ENCODE results near the gene TMC2.

Gene TMC2

DNA sequence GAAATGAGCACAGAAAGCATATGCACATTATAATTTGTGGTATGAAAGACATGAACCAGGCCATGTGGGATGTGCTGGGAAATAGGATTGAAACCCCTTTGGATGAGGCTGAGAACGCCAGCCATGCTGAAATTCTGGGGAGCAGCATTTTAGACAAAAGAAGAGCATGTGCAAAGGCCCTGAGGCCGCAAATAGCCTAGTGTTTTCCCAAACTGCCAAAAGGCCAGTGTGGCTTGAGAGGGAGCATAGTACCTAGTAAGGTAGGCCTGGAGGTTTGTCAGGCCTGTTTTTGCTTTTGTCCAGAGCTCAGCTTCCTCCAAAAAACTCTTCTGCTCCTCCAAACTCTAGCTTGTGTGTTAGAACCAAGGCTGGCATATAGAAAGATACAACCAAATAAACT is 58.7 kb downstream of the TMC2 start:
- no peak for DNase-seq

DNA sequence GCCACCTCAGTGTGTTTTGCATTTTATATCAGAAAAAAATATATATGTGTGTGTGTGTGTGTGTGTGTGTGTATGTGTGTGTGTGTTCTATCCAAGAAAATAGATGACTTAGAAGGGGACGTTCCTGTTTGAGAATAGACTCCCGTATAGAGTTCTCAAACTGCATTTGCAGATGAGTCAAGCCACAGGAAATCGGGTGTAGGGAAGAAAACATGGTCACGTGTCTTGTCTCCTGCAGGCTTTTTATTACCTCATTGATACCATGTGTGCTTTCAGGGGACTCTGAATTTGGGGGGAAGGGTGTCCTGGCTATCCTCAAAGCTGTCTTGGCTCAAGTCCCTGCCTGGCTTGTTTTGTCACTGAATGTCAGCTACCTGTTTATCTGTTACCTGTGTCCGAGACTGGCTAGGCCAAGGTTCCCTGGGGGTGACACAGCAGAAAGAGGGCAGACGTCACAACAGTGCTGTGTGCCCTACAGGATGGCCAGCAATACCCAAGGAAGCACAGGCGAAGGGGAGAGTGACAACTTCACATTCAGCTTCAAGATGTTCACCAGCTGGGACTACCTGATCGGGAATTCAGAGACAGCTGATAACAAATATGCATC is 60.4 kb downstream of the TMC2 start:
- no peak for DNase-seq

DNA sequence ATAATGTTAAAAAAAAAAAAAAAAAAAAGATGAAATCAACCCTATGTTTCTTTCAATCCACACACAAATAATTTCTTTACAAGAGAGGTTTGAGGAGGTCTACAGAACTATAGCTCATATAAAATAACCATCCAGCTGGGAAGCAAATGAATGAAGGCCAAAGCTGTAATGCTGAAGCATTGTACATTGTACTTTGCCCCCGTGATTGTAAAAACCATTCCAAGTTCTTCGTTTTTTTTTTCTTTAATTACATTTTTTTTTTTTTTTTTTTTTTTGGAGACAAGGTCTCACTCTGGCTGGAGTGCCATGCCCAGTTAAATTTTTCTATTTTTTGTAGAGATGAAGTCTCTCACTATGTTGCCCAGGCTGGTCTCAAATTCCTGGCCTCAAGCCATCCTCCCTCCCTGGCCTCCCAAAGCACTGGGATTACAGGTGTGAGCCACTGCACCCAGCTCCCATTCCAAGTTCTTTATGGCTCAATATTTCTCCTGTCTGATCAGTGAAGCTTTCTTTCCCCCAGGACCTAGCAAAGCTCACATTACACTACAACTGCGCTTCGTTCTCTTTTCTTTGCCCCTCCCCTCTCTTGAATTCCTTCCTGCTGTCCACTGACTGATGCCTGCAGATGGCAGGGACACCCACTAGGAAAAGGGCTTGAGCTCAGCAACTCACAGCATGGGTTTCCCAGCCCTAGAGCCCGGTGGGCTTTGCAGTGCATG is 63.1 kb downstream of the TMC2 start:
- no peak for DNase-seq

DNA sequence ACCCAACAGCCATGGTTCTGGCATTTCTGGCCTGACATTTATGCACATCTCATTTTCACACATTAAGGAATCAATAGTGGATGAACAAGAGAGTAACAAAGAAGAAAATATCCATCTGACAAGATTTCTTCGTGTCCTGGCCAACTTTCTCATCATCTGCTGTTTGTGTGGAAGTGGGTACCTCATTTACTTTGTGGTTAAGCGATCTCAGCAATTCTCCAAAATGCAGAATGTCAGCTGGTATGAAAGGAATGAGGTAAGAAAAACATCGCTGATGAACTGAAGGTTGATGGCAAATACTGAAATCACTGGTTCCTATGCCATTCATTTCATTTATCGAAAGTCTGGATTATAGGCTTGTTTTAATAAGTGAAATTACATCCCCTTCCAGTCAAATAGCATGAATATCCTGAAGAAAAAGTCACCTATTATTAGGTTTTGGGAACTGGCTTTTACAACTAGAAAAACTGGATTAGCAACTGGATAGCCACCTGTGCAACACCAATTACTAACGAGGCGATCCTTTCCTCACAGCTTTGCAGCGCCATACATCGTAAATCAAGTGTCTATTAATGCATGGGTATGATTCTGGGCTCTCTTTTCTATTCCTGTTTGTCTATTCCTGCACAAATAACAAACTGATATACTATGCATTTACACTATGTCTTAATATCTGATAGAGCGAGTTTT is 65.8 kb downstream of the TMC2 start:
- DNase-seq, result no peak

DNA sequence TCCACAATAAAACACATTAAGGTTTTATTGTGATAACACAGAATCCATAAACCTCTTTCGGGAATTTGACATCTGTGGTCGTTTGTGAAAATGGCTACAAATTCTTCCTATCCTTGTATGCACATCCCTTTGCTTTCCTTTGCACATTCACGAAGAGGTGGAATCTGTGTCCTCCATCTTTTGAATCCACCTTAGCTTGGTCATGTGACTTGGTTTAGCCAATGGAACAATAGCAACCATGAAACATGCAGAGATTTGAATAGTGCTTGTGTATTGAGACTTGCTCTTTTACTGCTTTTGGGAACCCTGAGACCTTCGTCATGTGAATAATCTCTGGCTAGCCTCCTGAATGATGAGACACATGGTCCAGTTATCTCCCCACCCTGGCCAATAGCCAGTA is 66.4 kb downstream of the TMC2 start:
- no peak for DNase-seq

DNA sequence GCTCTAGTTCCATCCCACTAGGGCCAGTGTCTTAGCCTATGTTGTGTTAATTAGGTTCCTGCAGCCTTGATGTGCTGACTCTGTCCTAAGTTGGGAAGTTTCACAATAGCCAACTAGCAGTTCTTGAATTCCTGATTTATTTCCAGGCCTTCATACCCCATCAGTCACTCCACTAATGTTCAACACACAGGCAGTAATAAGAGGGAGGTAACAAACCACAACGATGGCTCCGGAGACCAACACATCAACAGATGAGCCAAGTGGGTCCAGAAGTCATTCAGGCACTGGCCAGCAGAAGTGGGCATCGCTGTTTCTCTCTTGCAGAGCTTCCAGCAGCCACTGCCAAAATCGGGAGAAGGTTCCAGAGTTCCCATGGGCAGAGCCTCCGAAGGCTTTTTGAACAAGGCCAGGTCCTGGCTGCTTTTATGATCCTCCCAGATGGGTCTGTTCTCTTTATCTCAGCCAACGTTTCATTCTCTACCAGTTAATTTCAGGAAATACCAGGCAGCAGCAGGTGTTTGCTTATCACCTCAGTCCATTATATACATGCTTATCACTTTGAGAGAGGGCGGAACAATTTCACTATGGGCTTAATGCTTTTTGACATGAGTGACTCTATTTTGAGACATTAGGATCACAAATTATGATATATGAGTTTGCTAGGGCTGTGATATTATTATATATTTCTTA is 67.6 kb downstream of the TMC2 start:
- DNase-seq, result no peak

DNA sequence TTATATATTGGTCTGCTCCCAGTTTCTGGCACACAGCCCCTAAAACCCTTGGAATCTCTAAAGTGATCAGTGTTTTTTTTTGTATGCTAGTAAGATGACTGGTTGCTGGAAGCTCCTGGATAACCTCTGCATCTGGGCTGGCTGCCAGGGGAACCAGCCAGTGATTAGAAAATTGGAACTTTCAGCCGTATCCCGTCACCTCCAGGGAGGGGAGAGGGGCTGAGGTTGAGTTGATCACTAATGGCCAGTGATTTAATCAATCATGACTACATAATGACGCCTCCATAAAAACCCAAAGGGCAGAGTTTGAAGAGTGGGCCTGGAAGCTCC is 68.1 kb downstream of the TMC2 start:
- DNase-seq, result no peak

DNA sequence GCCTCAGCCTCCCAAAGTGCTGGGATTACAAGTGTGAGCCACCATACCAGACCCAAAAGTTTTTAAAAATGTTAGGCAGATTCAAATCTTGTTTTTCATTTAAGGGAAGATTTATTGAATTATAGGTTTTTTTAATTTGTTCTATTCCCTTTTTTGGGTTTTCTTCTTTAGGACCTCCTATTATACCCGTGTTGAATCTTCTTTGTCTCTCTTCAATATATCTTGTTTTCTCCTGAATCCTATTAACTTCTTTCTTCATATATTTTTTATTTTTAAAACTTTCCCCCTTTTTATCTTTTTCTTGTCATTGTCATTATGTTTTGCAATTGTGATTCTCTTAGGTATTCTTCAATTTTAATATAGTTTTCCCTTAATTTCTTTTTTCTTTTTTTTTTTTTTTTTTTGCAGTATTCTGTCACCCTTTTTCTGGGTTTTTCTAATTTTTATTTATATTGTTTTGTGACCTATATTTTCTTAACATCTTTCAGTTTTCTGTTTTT is 70.2 kb downstream of the TMC2 start:
- no peak for DNase-seq

DNA sequence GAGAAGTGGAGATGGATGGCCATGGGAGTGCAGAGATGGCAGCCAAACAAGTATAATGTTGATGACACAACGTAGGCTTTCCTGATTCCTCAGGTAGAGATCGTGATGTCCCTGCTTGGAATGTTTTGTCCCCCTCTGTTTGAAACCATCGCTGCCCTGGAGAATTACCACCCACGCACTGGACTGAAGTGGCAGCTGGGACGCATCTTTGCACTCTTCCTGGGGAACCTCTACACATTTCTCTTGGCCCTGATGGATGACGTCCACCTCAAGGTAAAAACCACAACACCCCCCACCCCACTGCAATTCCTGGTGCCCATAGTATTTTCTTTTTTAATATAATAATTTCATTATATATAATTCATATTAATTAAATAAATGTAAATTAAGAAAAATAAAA is 74.0 kb downstream of the TMC2 start:
- no peak for DNase-seq

DNA sequence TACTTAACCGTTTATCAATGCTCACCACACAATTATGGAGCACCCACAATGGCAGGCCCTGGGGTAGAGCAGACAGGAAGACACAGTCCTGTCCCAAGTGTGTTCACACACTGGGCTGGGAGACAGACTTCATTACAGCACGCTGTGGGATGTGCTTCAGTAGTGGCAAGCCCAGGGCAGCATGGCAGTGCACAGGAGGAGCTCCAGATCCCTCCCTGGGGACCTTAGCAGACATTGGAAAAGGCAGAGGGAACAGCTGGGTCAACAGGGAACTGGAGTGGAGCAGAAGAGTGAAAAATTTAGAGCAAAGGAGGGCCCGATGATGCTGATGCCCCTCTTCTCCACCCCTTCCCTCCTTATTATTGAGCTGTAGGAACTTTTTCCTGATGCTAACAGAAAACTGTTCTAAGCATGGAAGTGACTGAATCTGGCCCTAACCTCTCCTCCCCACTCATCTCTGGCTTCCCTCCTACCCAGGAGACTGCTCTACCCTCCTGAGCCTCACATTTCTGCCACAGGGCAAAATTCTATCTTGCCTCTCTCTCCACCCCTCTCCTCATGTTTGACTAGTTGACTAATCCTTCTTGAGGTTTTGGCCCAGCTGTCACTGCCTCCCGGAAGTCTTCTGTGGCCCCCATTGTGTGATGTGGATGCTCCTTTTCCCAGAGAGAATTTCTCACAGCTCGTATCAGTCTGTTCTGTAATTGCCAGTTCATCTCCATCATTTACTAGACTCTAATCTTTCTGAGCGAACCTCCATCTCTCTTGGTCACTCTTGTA is 74.8 kb downstream of the TMC2 start:
- no peak for DNase-seq

DNA sequence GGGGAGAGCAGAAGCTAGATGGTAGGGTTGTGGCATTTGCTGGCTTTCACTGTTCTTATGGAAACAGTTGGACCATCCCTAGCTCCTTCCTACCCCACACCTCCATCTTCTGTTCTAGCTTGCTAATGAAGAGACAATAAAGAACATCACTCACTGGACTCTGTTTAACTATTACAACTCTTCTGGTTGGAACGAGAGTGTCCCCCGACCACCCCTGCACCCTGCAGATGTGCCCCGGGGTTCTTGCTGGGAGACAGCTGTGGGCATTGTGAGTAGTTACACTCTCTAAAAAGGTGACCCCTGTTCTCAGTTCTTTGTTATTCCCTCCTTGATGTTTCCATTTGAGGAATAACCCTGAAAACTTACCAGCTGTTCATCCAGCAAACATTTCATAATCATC is 75.7 kb downstream of the TMC2 start:
- no peak for DNase-seq

DNA sequence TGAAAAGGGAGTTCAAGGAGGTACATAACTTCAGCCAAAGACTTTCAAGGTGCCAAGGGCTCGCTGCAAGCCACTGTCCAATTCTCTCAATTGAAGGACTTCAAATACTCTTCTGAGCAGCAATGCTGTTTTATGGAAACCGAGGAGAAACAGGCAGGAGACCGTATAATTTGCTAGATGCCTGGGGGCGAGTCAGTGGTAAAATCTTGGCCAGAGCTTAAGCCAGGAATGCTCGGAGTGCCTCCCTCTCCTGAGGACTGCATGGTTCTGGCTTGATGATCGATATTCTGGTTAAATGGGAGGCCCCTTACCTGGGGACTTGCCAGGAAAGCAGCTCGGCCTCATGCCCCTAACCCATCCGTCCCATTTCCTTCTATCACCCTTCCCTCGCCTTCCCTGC is 80.3 kb downstream of the TMC2 start:
- DNase-seq, result no peak

DNA sequence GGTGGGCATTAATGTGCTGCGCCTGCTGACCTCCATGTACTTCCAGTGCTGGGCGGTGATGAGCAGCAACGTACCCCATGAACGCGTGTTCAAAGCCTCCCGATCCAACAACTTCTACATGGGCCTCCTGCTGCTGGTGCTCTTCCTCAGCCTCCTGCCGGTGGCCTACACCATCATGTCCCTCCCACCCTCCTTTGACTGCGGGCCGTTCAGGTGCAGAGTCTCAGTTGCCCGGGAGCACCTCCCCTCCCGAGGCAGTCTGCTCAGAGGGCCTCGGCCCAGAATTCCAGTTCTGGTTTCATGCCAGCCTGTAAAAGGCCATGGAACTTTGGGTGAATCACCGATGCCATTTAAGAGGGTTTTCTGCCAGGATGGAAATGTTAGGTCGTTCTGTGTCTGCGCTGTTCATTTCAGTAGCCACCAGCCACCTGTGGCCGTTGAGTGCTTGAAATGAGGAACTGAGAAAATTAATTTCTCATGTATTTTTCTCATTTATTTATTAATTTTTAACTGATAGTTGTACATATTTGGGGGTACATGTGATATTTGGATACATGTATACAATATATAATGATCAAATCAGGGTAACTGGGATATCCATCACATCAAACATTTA is 80.8 kb downstream of the TMC2 start:
- DNase-seq, result no peak

DNA sequence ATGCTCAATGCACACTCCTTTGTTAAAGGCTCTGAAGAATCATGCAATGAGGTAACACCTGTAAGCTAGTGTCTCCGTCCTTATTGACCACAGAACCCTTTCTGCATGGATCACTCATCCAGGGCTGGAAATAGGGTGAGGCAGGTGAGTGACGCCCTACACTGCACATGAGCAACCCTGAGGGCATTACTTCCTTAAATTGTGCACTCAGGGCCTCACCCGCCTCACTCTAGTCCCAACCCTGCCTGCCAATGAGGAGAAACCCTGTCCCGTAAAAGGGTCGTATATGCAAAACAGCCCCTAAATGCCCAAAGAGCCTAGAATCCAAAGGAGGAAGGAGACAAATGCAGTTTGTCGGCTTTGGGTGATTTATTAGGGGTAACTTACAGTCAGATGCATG is 82.4 kb downstream of the TMC2 start:
- DNase-seq, result no peak

DNA sequence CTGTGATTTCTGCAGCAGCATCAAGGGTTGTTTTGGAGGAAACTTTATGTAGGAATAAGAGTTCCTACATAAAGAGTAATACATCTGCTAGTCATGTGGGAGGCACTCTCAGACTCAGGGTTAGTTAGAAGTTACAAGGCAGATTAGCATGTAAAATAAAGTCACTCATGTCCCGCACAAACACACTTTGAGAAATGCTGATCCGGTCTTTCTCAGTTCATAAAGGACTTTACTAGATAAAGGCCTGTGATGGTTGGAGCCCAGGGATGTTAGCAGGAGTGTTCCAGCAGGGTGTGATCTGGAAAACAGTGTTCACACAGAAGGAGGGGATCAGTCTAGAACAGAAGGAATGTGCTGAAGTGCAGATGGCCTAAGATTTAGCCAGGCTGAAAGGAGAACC is 83.0 kb downstream of the TMC2 start:
- DNase-seq, result no peak

DNA sequence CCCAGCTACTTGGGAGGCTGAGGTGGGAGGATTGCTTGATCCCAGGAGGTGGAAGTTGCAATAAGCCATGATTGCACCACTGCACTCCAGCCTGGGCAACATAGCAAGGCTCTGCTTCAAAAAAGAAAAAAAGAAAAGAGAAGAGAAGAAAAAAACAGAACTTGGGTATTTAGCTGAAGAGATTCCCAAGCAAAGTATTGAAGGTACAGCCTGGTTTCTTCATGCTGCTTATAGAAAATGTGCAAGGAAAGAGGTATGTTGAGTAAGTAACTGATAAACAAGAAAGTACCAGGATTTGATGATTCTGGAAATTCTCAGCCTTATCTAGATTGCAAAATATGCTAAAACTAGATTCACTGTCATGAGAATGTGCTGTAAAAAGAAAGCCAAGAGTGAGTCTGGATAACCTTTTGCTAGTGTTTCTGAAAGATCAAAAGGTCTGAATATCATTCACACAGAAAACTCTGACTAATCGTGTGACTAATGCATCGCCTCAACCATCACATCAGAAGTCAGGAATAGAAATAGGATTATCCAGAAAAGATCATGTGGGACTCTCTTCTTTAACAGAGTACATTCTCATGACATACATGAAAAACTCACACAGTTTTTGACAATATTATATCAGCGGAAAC is 83.7 kb downstream of the TMC2 start:
- DNase-seq, result no peak

DNA sequence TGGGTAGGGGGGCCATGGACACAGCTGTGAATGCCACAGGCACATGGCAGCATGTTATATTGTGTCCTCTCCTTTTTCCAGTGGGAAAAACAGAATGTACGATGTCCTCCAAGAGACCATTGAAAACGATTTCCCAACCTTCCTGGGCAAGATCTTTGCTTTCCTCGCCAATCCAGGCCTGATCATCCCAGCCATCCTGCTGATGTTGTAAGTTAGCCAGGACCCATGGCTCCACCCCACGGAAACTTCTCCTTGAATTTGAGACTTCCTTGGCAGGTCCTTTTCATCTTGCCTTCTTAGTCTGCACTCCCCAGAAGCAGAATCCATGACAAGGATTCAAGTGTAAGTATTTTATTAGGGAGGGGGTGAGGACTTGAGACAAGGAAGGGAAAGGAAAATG is 87.8 kb downstream of the TMC2 start:
- DNase-seq, result no peak

DNA sequence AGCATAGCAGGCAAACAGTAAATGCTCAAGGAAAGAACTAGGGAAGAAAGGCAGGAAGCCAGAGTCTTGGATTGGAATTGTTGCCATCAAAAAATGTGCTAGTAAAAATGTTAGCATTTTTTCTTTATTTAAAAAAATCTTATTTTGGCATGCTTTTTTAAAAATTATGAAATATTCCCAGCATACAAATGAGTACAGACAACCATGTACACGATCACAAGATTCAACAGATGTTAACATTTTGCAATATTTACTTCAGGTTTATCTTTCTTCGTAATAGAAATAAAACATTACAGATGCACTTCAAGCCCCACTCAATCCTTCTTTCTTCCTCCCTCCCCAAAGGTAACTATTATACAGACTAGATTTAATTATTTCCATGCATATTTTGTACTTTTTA is 88.7 kb downstream of the TMC2 start:
- DNase-seq, result no peak

DNA sequence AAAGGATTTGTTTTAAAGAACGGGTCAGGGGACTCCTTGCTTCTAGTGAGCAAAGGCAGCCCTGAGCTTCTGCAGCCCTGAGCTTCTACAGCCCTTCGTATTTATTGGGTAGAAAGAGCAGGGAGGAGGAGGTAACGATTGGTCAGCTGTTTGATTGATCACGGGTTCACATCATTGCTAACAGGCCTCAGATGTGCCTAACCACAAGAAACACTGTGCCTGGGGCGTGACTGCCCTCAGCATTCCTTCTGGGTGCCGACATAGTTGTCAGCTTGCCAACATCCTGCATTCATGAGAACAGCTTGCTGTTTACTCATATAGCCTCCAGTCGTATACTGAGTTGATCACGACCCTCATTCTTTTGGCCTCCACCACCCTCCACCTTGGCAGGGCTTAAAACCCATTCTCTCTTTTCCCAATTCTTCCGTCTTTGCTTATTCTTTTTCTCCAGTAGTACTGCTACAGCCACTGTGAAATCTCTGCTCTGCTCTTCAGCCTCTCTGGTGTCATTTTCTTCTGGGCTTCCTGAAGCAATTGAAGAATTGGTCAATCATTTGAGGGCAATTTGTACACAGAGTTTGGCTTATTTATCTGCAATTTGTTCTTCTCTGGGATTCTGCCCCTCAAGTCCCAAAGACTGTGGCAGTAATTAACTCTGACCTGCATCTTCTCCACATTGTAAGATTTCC is 90.6 kb downstream of the TMC2 start:
- DNase-seq, result no peak

DNA sequence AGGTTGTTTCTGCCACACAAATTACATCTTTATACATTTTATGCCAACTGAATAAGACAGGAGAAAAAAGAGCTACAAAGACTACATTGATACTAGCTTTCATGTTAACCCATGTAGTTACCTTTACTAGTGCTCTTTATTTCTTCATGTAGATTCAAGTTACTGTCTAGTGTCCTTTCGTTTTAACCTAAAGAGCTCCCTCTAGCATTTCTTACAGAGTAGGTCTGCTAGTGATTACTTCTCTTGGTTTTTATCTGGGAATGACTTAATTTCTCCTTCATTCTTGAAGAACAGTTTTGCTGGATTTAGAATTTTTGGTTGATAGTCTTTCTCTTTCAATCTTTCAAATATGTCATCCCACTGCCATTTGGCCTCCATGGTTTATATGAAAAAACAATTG is 94.9 kb downstream of the TMC2 start:
- DNase-seq, result no peak

DNA sequence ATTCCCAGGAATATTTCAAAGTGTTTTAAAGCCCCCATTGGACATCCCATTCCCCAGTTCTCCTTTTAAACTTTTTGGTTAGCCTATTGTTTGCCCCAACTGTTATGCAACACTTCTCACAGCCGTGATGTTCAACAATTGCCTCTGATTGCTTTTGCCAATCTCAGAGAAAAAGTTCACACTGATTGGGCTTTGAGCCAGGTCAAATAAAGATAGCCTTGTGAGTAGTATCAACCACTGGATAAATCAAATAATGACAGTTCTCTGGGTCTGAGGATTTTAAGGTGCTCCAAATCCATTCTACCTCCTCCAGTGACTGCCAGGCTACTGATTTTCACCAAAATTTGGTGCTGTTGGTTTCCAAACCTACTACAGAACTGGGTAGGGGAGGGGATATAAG is 97.0 kb downstream of the TMC2 start:
- no peak for DNase-seq

DNA sequence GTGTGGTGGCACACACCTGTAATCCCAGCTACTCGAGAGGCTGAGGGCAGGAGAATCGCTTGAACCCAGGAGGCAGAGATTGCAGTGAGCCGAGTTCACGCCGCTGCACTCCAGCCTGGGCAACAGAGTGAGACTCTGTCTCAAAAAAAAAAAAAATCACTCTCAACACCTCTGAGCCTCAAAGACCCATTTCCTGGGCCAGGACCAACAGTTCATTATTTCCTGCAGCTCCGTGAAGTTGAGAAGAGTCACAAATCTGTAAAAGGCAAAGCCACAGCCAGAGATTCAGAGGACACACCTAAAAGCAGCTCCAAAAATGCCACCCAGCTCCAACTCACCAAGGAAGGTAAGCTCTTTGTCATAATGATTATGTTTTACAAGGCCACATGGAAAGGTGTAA is 100.9 kb downstream of the TMC2 start:
- DNase-seq, result no peak
